GM12873 (cell line): ENCODE results near the gene LMX1B.
A peak's percentile ranks its signal among the peaks of the same experiment; 100 is the strongest.

Experiments used
- CTCF ChIP-seq: IDR thresholded peaks from 2 replicates; pipeline ENCODE4 v1.5.1; 2012; ENCODE audit warnings: low read depth, mild to moderate bottlenecking, moderate library complexity, low read length, control low read depth; ENCODE audit not compliant: insufficient read depth; ENCODE audit errors: missing control alignments

LMX1B gene

GRCh38 chr9:126675147-126675467 is 61.4 kb downstream of the LMX1B start:
- no peak for TF ChIP-seq CTCF

- TF ChIP-seq CTCF: no peak
Measured at GRCh38 chr9:126676102-126676684, 62.5 kb downstream of the LMX1B start.

GRCh38 chr9:126676685-126677143 is 63.0 kb downstream of the LMX1B start:
- no peak for TF ChIP-seq CTCF

- TF ChIP-seq CTCF: no peak
Measured at GRCh38 chr9:126677188-126678084, 63.7 kb downstream of the LMX1B start.

- TF ChIP-seq CTCF: peak; percentile 6
Measured at GRCh38 chr9:126678989-126679388, 65.3 kb downstream of the LMX1B start.

GRCh38 chr9:126681336-126681735 is 67.6 kb downstream of the LMX1B start:
- TF ChIP-seq CTCF: no peak

- TF ChIP-seq CTCF: no peak
Measured at GRCh38 chr9:126682113-126682810, 68.5 kb downstream of the LMX1B start.
